AG09309 (cell line): ENCODE measurements around the gene EDN1.

ENCODE experiments used
- DNase-seq: peaks from one replicate; pipeline ENCODE4 v3.0.0-alpha.2; 2010; ENCODE audit warnings: low read depth
- H3K4me3 ChIP-seq: 2 replicates; pipeline ENCODE4 v1.5.1; 2011; ENCODE audit warnings: mild to moderate bottlenecking, low read depth, low read length, moderate library complexity; ENCODE audit not compliant: control insufficient read depth
- CTCF ChIP-seq: IDR thresholded peaks from 2 replicates; pipeline ENCODE4 v1.5.1; 2011; ENCODE audit warnings: mild to moderate bottlenecking, low read depth, low read length, inconsistent platforms; ENCODE audit not compliant: insufficient read depth, control insufficient read depth; ENCODE audit errors: missing control alignments

Gene EDN1

DNA sequence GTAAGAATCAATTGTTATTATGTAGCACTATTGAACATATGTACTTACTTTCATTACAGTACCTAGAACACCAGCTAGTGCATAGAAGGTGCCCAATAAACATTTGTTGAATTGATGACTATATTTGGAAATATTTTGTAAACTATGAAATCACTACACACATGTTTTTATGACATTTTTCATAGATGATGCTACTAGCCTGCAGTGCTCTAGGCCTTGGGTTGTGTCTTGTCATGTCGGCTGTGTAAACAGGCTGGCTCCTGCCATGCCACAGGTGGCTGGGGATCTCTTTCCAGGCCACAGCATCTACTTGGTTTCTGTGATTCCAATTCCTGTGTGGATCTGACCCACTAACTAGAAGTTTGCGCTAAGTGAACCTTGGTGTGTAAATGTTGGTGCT is 43.3 kb upstream of the EDN1 start:
- no peak overlapping the region for H3K4me3 ChIP-seq
- no peak for TF ChIP-seq CTCF
- DNase-seq, result no peak

DNA sequence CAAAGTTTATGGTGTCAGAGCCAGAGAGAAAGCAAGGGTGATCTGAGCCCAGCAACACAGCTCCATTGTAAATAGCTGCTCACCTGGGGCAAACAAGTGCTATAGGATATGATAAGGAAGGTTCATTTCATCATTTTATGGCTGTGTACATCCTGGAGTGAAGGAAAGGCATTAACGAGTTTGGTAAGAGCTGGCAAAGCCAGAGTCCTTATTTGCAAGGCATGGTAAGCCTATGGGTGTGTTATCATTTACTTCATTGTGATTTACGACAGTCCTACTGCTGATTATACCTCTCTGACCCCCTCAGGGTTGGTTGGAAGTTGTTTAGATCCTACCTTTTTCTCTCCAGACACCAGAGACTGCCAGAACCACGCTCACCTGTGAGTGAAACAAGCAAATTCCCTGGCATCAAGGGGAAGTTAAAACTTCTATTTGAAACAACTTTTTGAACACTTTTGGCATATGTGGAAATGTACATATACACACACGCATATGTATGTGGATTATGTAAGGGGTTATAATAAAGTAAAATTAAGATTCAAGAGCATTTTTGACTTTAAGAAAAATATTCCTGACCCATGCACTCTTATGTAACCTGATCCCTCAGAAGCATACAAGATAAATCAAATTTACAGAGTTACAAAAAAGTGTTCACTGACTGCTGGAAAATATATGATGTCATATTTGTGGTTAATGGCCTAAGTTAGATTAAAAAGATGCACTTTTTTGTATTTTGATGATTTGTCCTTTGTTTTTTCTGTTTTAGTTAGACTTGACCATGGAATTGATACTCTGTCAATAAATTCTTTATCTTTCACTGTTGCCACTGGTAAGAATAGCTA is 40.4 kb upstream of the EDN1 start:
- no peak for TF ChIP-seq CTCF
- no peak for DNase-seq
- no peak overlapping the region for H3K4me3 ChIP-seq

- DNase-seq, result no peak
- H3K4me3 ChIP-seq, result no peak overlapping the region
- no peak for TF ChIP-seq CTCF
Measured at GRCh38 chr6:12250383-12250770, 39.8 kb upstream of the EDN1 start.

GRCh38 chr6:12254210-12254609 is 36.0 kb upstream of the EDN1 start:
- no peak overlapping the region for H3K4me3 ChIP-seq
- no peak for DNase-seq
- TF ChIP-seq CTCF, result no peak

DNA sequence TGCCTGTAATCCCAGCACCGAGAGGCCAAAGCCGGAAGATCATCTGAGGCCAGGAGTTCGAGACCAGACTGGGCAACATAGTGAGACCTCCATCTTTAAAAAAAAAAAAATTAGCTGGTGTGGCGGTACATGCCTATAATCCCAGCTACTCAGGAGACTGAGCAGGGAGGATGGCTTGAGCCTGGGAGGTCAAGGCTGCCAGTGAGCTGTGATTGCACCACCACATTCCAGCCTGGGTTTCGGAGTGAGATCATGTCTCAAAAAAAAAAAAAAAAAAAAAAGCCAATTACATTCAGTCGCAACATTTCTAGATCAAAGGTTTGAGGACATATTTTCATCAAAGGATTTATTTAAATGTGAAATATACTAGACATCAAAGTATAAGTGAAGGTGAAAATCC is 32.0 kb upstream of the EDN1 start:
- TF ChIP-seq CTCF, result no peak
- DNase-seq, result no peak
- H3K4me3 ChIP-seq, result no peak overlapping the region

DNA sequence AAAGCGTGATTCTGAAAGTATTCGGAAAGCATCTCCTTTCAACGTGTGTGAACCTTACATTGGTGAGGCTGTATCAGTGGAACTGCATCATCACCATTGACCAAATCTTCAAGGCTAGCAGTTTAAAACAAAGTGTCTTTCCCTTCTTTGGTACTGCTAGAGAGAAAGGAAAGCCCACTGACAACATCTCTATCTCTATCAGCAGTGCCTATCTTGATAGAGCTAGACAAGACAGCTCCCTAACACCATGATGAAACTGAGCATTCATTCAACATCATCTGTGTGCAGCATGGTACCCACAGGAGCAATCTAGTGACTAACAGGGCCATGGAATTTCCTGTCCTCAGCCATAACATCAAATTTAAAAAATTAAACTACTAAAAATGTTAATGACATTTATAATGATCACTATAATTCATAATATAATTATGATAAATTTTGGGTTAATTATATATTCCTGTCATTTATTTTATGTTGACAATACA is 31.5 kb upstream of the EDN1 start:
- no peak overlapping the region for H3K4me3 ChIP-seq
- no peak for DNase-seq
- no peak for TF ChIP-seq CTCF
